Measurements from ENCODE around the gene CASP12.
"Not testable (repeated sequence)": the region's sequence is repeated elsewhere in the genome, so short reads cannot be mapped to it uniquely, and the experiment has no call there.

Gene CASP12

GRCh38 chr11:104897891-104898684 lies at the start of gene CASP12:
Gene CASP12 (minus strand): TSS chr11:104898460.
- no peak for DNase-seq

- peak; percentile 7 for DNase-seq
These were observed 48.6 kb upstream of the CASP12 start for GRCh38 chr11:104946907-104947306.

GRCh38 chr11:104944076-104944475 lies 45.8 kb upstream of the CASP12 start:
- no peak for DNase-seq

GRCh38 chr11:104943561-104943960 lies 45.3 kb upstream of the CASP12 start:
- no peak for DNase-seq

- no peak for DNase-seq
These were observed 36.3 kb upstream of the CASP12 start for GRCh38 chr11:104934594-104934993.

DNA sequence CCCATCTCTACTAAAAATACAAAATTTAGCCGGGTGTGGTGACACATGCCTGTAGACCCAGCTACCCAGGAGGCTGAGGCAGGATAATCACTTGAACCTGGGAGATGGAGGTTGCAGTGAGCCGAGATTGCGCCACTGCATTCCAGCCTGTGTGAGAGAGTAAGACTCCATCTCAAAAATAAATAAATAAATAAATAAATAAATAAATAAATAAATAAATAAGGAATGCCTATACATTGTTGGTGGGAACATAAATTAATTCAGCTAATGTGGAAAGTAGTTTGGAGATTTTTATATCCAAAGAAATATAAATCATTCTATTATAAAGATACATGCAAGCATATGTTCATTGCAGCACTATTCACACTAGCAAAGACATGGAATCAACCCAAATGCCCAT lies 35.8 kb upstream of the CASP12 start:
- DNase-seq = not testable (repeated sequence)

DNA sequence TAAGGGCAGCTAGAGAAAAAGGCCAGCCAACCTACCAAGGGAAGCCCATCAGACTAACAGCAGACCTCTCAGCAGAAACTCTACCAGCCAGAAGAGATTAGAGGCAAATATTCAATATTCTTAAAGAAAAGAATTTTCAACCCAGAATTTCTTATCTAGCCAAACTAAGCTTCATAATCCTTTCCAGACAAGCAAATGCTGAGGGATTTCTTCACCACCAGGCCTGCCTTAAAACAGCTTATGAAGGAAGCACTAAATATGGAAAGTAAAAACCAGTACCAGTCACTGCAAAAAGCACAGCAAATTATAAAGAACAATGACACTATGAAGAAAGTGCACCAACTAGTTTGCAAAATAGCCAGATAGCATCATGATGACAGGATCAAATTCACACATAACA lies 30.6 kb upstream of the CASP12 start:
- no peak for DNase-seq

- no peak for DNase-seq
These were observed 28.7 kb upstream of the CASP12 start for GRCh38 chr11:104926771-104927611.

GRCh38 chr11:104925850-104926249 lies 27.6 kb upstream of the CASP12 start:
- no peak for DNase-seq

DNA sequence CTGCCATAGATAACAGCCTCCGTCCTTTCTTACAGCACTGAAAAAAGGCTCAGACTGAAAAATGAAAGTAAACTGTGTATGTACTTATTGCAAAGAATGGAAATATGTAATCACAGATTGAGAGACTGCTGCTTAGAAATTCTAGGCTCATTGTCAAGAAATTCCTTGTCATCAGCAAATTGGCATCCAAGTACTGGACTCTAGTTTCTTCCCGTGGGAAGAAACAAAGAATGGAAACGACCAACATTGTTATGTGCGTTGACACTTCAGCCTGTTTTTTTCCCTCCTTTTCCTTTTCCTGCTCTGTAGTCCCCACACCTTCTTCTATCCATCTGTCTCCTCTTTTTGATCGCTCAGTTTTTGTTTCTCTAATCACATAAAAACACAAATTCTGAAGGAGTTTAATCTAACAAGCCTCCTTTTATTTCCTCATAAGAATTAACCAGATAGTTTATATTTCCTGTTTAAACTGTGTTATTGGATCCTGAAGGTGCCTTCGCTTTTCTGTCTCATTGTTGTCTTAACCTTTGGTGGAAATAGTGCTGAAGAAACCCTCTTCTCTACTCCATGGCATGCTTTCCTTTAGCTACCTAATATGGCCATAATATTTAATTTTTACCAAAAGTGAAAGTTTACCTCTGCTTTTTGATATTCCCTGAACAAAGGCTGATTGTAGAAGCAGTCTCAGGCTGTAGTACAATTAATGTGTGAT lies 20.0 kb upstream of the CASP12 start:
- no peak for DNase-seq

GRCh38 chr11:104917271-104918112 lies 19.2 kb upstream of the CASP12 start:
- DNase-seq = no peak

DNA sequence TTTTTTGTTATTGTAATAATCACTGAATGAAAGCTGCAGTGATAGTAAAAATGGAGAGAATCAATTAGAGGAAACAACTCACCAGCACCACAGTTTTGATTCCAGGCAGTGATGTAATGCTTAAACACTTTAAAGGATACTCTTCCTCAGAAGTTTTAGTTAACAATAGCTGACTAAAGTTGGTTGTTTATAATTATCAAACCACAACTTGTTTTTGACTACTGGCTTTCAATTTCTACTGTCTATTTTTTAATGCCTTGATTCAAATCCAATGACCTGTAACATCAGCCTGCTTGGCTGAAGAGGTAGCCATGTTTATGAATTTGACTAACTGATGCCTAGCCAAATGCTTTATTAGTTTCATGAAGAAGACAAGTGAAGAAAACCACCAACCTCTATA lies 18.2 kb upstream of the CASP12 start:
- DNase-seq = no peak

DNA sequence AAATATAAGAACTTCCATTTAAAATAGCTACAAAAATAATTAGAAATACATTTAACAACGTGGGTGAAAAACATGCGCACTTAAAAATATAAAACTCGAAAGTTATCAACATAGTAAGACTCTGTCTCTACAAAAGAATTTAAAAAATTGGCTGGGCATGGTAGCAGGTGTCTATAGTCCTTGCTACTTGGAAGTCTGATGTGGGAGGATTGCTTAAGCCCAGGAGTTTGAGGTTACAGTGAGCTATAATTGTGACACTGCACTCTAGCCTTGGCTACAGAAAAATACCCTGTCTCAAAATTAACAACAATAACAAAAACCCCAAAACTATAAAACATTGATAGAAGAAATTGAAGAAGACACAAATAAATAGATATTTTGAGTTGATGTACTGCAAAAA lies 13.8 kb upstream of the CASP12 start:
- no peak for DNase-seq

- no peak for DNase-seq
These were observed 9.9 kb upstream of the CASP12 start for GRCh38 chr11:104908186-104908531.

DNA sequence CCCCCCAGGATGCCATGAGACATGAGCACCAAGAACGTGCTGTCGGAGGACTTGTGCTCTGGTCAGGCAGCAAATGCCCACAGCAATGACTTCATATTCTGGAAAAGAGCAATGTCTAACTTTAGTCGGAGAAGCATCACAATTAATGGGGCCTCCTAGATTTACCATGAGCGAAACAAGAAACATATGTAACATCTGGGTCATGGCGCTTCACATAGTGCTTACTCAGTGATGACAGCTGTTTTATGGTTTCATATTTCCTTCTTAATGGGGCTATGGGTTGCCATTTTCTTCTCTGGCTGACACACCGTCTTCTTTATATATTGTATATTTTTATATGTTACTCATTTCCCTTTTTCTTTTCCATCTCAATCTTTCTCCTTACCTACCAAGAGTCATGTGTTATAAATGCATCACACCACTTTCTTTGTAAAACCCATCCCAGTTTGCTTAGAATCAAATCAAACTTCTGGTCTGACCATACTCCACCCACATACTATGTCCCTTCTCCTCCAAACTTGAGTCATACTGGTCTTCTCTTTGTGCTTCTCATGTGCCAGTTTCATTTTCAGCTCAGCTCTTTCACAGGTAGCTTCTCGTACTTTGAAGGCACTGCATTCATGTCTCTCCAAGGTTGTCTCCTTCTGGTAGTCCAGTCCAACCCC lies 9.4 kb upstream of the CASP12 start:
- no peak for DNase-seq

GRCh38 chr11:104905271-104905670 lies 7.0 kb upstream of the CASP12 start:
- DNase-seq = no peak

DNA sequence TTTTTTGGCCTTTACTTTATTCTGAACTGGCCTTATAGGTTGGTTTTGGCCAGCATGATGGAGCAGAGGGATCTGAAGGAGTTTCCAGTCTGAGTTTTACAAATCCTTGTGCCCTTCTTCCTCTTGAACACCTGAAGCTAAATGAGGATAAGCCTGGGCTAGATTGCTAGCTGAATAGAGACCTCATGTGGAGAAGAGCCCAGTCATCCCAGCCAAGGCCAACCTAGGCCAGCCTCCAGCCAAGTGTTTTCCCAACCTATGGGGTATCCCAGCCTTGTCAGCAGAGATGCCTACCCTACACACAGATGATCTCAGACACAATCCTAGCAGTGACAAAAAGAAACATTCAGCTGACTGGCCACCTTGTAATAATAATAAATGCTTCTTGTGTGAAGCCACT lies 966 bp upstream of the CASP12 start:
- DNase-seq = no peak

DNA sequence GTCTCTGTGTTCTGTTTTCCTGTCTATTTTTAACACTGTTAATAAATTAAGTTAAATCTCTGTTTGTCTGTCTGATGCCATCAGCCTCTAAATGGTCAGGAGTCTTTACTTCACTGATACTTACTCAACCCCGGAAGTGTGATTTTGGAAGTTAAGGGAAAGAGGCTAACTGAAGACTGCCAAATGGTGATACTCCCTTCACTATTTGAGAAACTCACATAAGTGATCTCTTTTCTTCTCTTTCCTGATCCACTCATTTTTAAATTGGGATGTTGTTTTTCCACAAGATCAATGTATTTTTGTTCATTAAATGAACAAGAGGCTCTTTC lies 389 bp upstream of the CASP12 start:
- DNase-seq = no peak

GRCh38 chr11:104895634-104896033 lies 2.6 kb downstream of the CASP12 start:
- no peak for DNase-seq

DNA sequence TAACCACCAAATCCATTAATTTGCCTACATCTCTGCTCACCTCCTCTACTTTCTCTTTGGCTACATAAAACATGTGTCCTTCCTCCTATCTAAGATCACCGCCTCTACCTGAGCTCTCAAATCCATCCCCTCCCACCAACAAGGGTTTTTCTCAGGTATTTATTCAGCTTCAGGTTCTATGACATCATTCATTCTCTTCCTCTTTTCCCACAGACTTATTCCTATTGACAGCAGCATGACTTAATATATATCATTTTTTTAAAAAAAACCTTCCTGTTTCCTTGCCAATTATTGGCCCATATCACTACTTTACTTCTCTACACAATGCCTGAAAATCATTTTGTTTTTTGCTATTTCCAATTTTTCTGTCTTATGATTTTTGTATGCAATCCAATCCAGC lies 4.4 kb downstream of the CASP12 start:
- no peak for DNase-seq

DNA sequence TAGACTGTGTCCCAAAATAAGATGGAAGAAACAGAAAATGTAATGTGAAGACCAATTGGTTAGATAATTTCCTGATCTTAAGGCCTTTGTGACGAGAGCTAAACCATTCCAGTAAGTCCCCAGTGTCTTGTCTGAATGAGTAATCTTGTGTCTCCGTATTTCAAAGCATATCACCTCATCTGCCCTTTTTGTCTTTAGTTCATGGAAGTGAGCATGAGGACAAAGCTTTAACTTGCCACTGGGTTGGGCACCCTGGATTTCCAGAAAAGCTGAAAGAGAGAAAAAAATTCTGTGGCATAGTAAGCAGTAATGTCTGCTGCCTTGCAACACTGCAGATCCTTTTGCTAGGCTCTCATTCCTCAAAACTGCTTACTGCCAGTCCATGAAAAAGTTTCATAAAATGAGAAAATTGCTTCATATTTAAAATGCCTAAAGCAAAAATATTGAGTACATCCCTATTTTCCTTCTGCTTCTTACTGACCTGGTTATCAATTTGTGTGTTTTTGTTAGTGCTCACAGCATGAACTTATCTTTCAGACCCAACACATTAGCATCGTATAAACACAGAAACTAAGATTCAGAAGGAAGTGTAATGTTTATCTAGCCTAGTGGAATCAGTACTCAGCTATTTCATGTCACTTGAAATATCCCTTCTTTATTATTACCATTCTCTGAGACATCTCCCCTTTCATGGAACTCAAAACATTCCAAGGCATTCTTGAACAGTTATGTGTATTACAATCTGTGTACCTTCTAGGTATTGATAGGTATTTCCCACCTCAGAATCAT lies 5.3 kb downstream of the CASP12 start:
- DNase-seq = no peak

DNA sequence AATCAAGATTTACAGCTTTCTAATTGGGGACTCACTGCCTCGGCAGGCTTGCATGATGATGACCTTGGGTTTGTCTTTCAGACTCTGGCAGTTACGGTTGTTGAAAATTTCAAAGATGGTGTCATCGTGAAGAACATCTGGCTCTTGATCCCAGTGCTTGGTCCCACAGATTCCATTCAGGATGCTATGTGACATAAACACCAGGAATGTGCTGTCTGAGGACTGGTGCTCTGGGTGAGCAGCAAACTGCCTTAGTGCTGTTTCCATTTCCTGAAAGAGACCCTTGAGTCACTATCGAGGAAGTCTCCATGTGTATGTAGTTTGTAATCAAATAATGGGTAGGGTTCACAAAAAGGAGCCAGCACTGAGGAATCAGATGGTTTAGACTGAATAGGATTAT lies 7.1 kb downstream of the CASP12 start:
- DNase-seq = no peak

Measured in GDM1 (cell line).